Activated CD4-positive, alpha-beta T cell treated with anti-CD3 and anti-CD28 coated beads, Interleukin-2, amount 10 ng/mL, durations not matched to agents 24 days and 14 days (primary cell): ENCODE measurements around the gene FRY. TPM values are rescaled to one million over a fixed set of nuclear protein-coding genes. Genes with fewer than 3 reads are reported as not detected.

Source experiments
- DNase-seq: peaks from one replicate; pipeline ENCODE4 v3.0.0; 2022
- H3K27ac Mint-ChIP-seq: one replicate; pipeline ENCODE4 v1.8.0; 2022; ENCODE audit warnings: mild to moderate bottlenecking, mixed read lengths
- H3K27me3 Mint-ChIP-seq: one replicate; pipeline ENCODE4 v1.8.0; 2022; ENCODE audit warnings: mixed read lengths
- H3K36me3 Mint-ChIP-seq: one replicate; pipeline ENCODE4 v1.8.0; 2022; ENCODE audit warnings: low read depth, mild to moderate bottlenecking, mixed read lengths
- H3K4me1 Mint-ChIP-seq: one replicate; pipeline ENCODE4 v1.8.0; 2021; ENCODE audit warnings: mixed read lengths
- H3K4me3 Mint-ChIP-seq: one replicate; pipeline ENCODE4 v1.8.0; 2022; ENCODE audit warnings: mild to moderate bottlenecking, moderate library complexity, mixed read lengths
- H3K9me3 Mint-ChIP-seq: one replicate; pipeline ENCODE4 v1.8.0; 2021; ENCODE audit warnings: mixed read lengths
- intact Hi-C: fragments of 100-400 bp; cut with micrococcal nuclease; formaldehyde crosslinking; loops from one replicate; pipeline ENCODE4 v1.15.1; 2023
- total RNA-seq: library from RNA; stranded (reverse); gene quantifications from 2 replicates; pipeline ENCODE4 v1.2.3, GENCODE V29; 2022

The FRY gene
- total RNA-seq, 1 donor from 2014 or later: 1.8 TPM

- no peaks in the 10 kb centered on the region for H3K4me1 Mint-ChIP-seq
- no peak overlapping the region for H3K4me3 Mint-ChIP-seq
- H3K27ac Mint-ChIP-seq: no peak overlapping the region
- no peaks in the 10 kb centered on the region for H3K9me3 Mint-ChIP-seq
- no peaks in the 10 kb centered on the region for H3K27me3 Mint-ChIP-seq
- intact Hi-C loops: no loop called here
- DNase-seq: no peak
- H3K36me3 Mint-ChIP-seq: peaks cover 2% of the 10 kb centered on the region
Measured at GRCh38 chr13:32255724-32256109, 224.1 kb downstream of the FRY start.

GRCh38 chr13:32256243-32256642 lies 224.7 kb downstream of the FRY start:
- Mint-ChIP-seq H3K4me3 (no peak overlapping the region), H3K36me3 (peaks cover 2% of the 10 kb centered on the region), H3K4me1 (no peaks in the 10 kb centered on the region), H3K27ac (no peak overlapping the region), H3K27me3 (no peaks in the 10 kb centered on the region), H3K9me3 (no peaks in the 10 kb centered on the region)
- DNase-seq: no peak
- intact Hi-C loops: no loop called here

- Mint-ChIP-seq H3K27me3 (no peaks in the 10 kb centered on the region), H3K9me3 (no peaks in the 10 kb centered on the region), H3K4me3 (no peak overlapping the region), H3K4me1 (no peaks in the 10 kb centered on the region), H3K27ac (no peak overlapping the region), H3K36me3 (no peaks in the 10 kb centered on the region)
- no peak for DNase-seq
- intact Hi-C loops: no loop called here
Measured at GRCh38 chr13:32257649-32258048, 226.1 kb downstream of the FRY start.

GRCh38 chr13:32259116-32259515 lies 227.5 kb downstream of the FRY start:
- H3K27ac Mint-ChIP-seq: no peak overlapping the region
- H3K36me3 Mint-ChIP-seq: no peaks in the 10 kb centered on the region
- H3K9me3 Mint-ChIP-seq: no peaks in the 10 kb centered on the region
- no peak for DNase-seq
- H3K27me3 Mint-ChIP-seq: no peaks in the 10 kb centered on the region
- intact Hi-C loops: no loop called here
- no peaks in the 10 kb centered on the region for H3K4me1 Mint-ChIP-seq
- H3K4me3 Mint-ChIP-seq: no peak overlapping the region

- no peaks in the 10 kb centered on the region for H3K36me3 Mint-ChIP-seq
- H3K9me3 Mint-ChIP-seq: no peaks in the 10 kb centered on the region
- H3K4me3 Mint-ChIP-seq: no peak overlapping the region
- H3K27ac Mint-ChIP-seq: no peak overlapping the region
- H3K4me1 Mint-ChIP-seq: no peaks in the 10 kb centered on the region
- DNase-seq: no peak
- H3K27me3 Mint-ChIP-seq: no peaks in the 10 kb centered on the region
- intact Hi-C loops: no loop called here
Measured at GRCh38 chr13:32261567-32261966, 230.0 kb downstream of the FRY start.

- H3K27ac Mint-ChIP-seq: no peak overlapping the region
- H3K27me3 Mint-ChIP-seq: no peaks in the 10 kb centered on the region
- no peaks in the 10 kb centered on the region for H3K36me3 Mint-ChIP-seq
- intact Hi-C loops: no loop called here
- H3K4me3 Mint-ChIP-seq: no peak overlapping the region
- H3K9me3 Mint-ChIP-seq: no peaks in the 10 kb centered on the region
- DNase-seq: no peak
- no peaks in the 10 kb centered on the region for H3K4me1 Mint-ChIP-seq
Measured at GRCh38 chr13:32262165-32262564, 230.6 kb downstream of the FRY start.

GRCh38 chr13:32262619-32263018 lies 231.0 kb downstream of the FRY start:
- intact Hi-C loops: no loop called here
- no peak overlapping the region for H3K27ac Mint-ChIP-seq
- H3K36me3 Mint-ChIP-seq: no peaks in the 10 kb centered on the region
- no peaks in the 10 kb centered on the region for H3K9me3 Mint-ChIP-seq
- no peak overlapping the region for H3K4me3 Mint-ChIP-seq
- DNase-seq: no peak
- H3K4me1 Mint-ChIP-seq: no peaks in the 10 kb centered on the region
- no peaks in the 10 kb centered on the region for H3K27me3 Mint-ChIP-seq

- H3K27me3 Mint-ChIP-seq: no peaks in the 10 kb centered on the region
- no peaks in the 10 kb centered on the region for H3K36me3 Mint-ChIP-seq
- H3K9me3 Mint-ChIP-seq: no peaks in the 10 kb centered on the region
- H3K27ac Mint-ChIP-seq: no peak overlapping the region
- no peaks in the 10 kb centered on the region for H3K4me1 Mint-ChIP-seq
- no peak overlapping the region for H3K4me3 Mint-ChIP-seq
- no peak for DNase-seq
- intact Hi-C loops: no loop called here
Measured at GRCh38 chr13:32264407-32264806, 232.8 kb downstream of the FRY start.

GRCh38 chr13:32265726-32266125 lies 234.2 kb downstream of the FRY start:
- no peaks in the 10 kb centered on the region for H3K9me3 Mint-ChIP-seq

GRCh38 chr13:32266130-32266529 lies 234.6 kb downstream of the FRY start:
- Mint-ChIP-seq H3K4me3 (no peak overlapping the region), H3K27me3 (no peaks in the 10 kb centered on the region), H3K4me1 (no peaks in the 10 kb centered on the region), H3K27ac (no peak overlapping the region), H3K36me3 (peaks cover 2% of the 10 kb centered on the region), H3K9me3 (no peaks in the 10 kb centered on the region)
- intact Hi-C loops: no loop called here
- no peak for DNase-seq

More at GRCh38 chr13:32265726-32266125, 234.2 kb downstream of the FRY start:
- Mint-ChIP-seq H3K27me3 (no peaks in the 10 kb centered on the region), H3K36me3 (peaks cover 2% of the 10 kb centered on the region), H3K4me1 (no peaks in the 10 kb centered on the region), H3K27ac (no peak overlapping the region), H3K4me3 (no peak overlapping the region)
- intact Hi-C loops: no loop called here
- no peak for DNase-seq

GRCh38 chr13:32267836-32268439 lies 236.4 kb downstream of the FRY start:
- intact Hi-C loops: loop anchor here (1.0 kb wide), 1 partner anchor 42 kb away; no protein-coding TSS in a partner anchor
- no peak overlapping the region for H3K27ac Mint-ChIP-seq
- H3K4me3 Mint-ChIP-seq: no peak overlapping the region

GRCh38 chr13:32272021-32272683 lies 240.6 kb downstream of the FRY start:
- no peaks in the 10 kb centered on the region for H3K27me3 Mint-ChIP-seq
- DNase-seq: no peak
- H3K4me3 Mint-ChIP-seq: no peak overlapping the region
- H3K27ac Mint-ChIP-seq: peak overlapping the region; percentile 37
- intact Hi-C loops: no loop called here
- peaks cover 7% of the 10 kb centered on the region for H3K36me3 Mint-ChIP-seq
- no peaks in the 10 kb centered on the region for H3K9me3 Mint-ChIP-seq
- H3K4me1 Mint-ChIP-seq: peaks cover 6% of the 10 kb centered on the region

More at GRCh38 chr13:32267836-32268439, 236.4 kb downstream of the FRY start:
- H3K9me3 Mint-ChIP-seq: no peaks in the 10 kb centered on the region
- H3K36me3 Mint-ChIP-seq: peaks cover 5% of the 10 kb centered on the region
- DNase-seq: peak; percentile 80
- H3K4me1 Mint-ChIP-seq: peaks cover 6% of the 10 kb centered on the region
- H3K27me3 Mint-ChIP-seq: no peaks in the 10 kb centered on the region

GRCh38 chr13:32277839-32278238 lies 246.3 kb downstream of the FRY start:
- H3K4me1 Mint-ChIP-seq: peaks cover 8% of the 10 kb centered on the region
- no peak overlapping the region for H3K27ac Mint-ChIP-seq
- H3K4me3 Mint-ChIP-seq: no peak overlapping the region
- DNase-seq: no peak
- no peaks in the 10 kb centered on the region for H3K27me3 Mint-ChIP-seq
- no peaks in the 10 kb centered on the region for H3K9me3 Mint-ChIP-seq
- intact Hi-C loops: loop anchor here (1.0 kb wide), 1 partner anchor 22 kb away; no protein-coding TSS in a partner anchor
- H3K36me3 Mint-ChIP-seq: peaks cover 8% of the 10 kb centered on the region

- Mint-ChIP-seq H3K4me1 (peaks cover 8% of the 10 kb centered on the region), H3K36me3 (peaks cover 8% of the 10 kb centered on the region), H3K4me3 (no peak overlapping the region), H3K27ac (no peak overlapping the region), H3K9me3 (no peaks in the 10 kb centered on the region), H3K27me3 (peaks cover 2% of the 10 kb centered on the region)
- intact Hi-C loops: loop anchor here (1.0 kb wide), 1 partner anchor 22 kb away; no protein-coding TSS in a partner anchor
- DNase-seq: no peak
Measured at GRCh38 chr13:32278426-32278825, 246.9 kb downstream of the FRY start.
